Left lung (tissue), 10 donors: Measurements from ENCODE around the gene TICRR. TPM values are rescaled to one million over a fixed set of nuclear protein-coding genes. Genes with fewer than 3 reads are reported as not detected.

Experiments used
- ATAC-seq: fragments of 200-7000 bp; cut with Tn5 transposase; one replicate; pipeline ENCODE4 v1.9.1; 2020; ENCODE audit warnings: moderate library complexity
- DNase-seq, 4 donors: peaks; one replicate each; pipeline ENCODE4 v3.0.0-alpha.2; 2013 to 2020
- H3K27ac ChIP-seq, 2 donors: fragments of 200-600 bp; sonication (generic) in 1 of 2; one replicate each; pipeline versions ENCODE4 v1.5.0 to v1.8.0; 2020 to 2021
- H3K27me3 ChIP-seq, 2 donors: fragments of 200-600 bp; sonication (generic) in 1 of 2; one replicate each; pipeline versions ENCODE4 v1.5.0 to v1.8.0; 2020 to 2021
- H3K36me3 ChIP-seq, 2 donors: fragments of 200-600 bp; sonication (generic) in 1 of 2; one replicate each; pipeline versions ENCODE4 v1.5.0 to v1.8.0; 2020 to 2021
- H3K4me1 ChIP-seq, 2 donors: fragments of 200-600 bp; one replicate each; pipeline ENCODE4 v1.8.0; 2021
- H3K4me3 ChIP-seq, 2 donors: fragments of 200-600 bp; sonication (generic) in 1 of 2; one replicate each; pipeline versions ENCODE4 v1.5.0 to v1.8.0; 2020 to 2021; ENCODE audit warnings: mild to moderate bottlenecking in 1 of 2
- H3K9me3 ChIP-seq, 2 donors: fragments of 200-600 bp; sonication (generic) in 1 of 2; one replicate each; pipeline versions ENCODE4 v1.5.0 to v1.8.0; 2020 to 2021
- CTCF ChIP-seq, 2 donors: fragments of 200-600 bp; sonication (generic) in 1 of 2; IDR thresholded peaks; one replicate each; pipeline versions ENCODE4 v1.5.0 to v1.8.0; 2021; ENCODE audit warnings: antibody characterized with exemption in 2 of 2
- intact Hi-C, 2 donors: fragments of 100-400 bp; cut with DNase I; formaldehyde crosslinking; loops; one replicate each; pipeline versions ENCODE4 v1.11.2 to v1.14.2; 2022
- polyA plus RNA-seq, 6 donors: library from polyadenylated mRNA; unstranded; fragments of 120-200 nt; gene quantifications; one replicate each; pipeline ENCODE4 v1.2.1, GENCODE V29; 2013; ENCODE audit not compliant: insufficient read length in 6 of 6
- total RNA-seq, 2 donors: library from RNA; stranded (reverse); fragmentation: NEBNext Ultra II Directional; extraction: Animal tissue kit (Norgen Biotek cat#: 25700); gene quantifications; one replicate each; pipeline ENCODE4 v1.2.1, GENCODE V29; 2021
- donor health status: DM: no; HTN: yes; CAD: no.
- donor health status: DM: no; HTN: no; CAD: no.

Gene TICRR
- total and polyA plus RNA-seq, 8 donors = 1.7 to 17.7 (median 10.2) TPM

- H3K27me3 ChIP-seq = no peaks in the 10 kb centered on the region
- DNase-seq (no peak), ATAC-seq (no peak)
- intact Hi-C loops = no loop called here
- TF ChIP-seq CTCF (IDR thresholded peaks at IDR 0.05) = no peak
- H3K36me3 ChIP-seq = no peaks in the 10 kb centered on the region
- no peaks in the 10 kb centered on the region for H3K4me1 ChIP-seq
- no peak overlapping the region for H3K27ac ChIP-seq
- H3K9me3 ChIP-seq = no peaks in the 10 kb centered on the region
- no peak overlapping the region for H3K4me3 ChIP-seq
Measured at GRCh38 chr15:89530976-89531375, 44.3 kb upstream of the TICRR start.

DNA sequence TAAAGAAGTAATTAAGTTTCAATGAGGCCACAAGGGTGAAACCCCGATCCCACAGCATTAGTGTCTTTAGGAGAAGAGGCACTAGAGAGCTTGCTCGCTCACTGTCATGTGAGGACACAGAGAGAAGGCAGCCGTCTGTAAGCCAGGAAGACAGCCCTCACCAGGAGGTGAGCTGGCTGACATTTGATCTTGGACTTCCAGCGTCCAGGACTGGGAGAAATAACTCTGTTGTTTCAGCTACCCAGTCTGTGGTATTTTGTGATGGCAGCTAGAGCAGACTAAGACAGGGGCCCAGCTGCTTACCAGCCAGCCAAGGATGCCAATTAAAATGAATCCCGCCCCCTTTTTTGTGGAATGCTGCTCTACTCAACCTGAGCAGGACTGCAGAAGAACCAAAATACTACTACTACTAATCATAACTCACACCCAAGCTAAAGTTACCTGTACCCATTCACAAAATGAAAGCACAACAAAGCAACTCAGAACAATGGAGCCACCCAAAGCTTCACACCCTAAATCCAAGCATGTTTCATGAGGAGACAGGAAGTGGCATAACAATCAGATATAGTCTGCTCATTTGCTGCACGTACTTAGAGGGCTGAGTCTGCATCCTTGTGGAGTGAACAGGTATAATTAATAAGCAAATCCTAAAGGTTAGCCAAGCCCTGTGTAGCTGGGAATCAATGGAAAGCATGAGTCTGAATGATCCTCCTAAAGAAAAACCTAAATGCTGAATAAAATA, 43.3 kb upstream of the TICRR start:
- DNase-seq (no peak), ATAC-seq (no peak)
- Histone ChIP-seq H3K4me1 (no peaks in the 10 kb centered on the region), H3K27ac (no peak overlapping the region), H3K9me3 (no peaks in the 10 kb centered on the region), H3K4me3 (no peak overlapping the region), H3K27me3 (no peaks in the 10 kb centered on the region), H3K36me3 (no peaks in the 10 kb centered on the region)
- intact Hi-C loops = no loop called here
- no peak for TF ChIP-seq CTCF (IDR thresholded peaks at IDR 0.05)

DNA sequence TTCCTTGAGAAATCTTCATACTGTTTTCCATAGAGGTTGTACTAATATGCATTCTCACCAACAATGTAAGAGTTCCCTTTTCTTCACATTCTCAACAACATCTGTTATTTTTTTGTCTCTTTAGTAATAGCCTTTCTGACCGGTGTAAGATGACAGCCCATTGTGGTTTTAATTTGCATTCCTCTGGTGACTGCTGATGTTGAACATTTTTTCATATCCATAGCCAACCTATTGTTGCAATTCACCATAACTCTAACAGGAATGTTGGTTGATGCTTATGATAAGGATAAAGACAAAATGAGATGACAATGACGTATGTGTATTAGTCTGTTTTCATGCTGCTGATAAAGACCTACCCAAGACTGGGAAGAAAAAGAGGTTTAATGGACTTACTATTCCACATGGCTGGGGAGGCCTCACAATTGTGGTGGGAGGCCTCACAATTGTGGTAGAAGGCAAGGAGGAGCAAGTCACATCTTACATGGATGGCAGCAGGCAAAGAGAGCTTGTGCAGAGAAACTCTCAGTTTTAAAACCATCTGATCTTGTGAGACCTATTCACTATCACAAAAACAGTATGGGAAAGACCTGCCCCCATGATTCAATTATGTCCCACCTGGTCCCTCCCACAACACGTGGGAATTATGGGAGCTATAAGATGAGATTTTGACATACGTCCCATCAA, 41.3 kb upstream of the TICRR start:
- H3K27ac ChIP-seq = no peak overlapping the region
- no peaks in the 10 kb centered on the region for H3K4me1 ChIP-seq
- no peak for TF ChIP-seq CTCF (IDR thresholded peaks at IDR 0.05)
- peaks cover 0 to 12% of the 10 kb centered on the region in 2 donors for H3K9me3 ChIP-seq
- H3K27me3 ChIP-seq = no peaks in the 10 kb centered on the region
- H3K4me3 ChIP-seq = no peak overlapping the region
- ATAC-seq = no peak
- no peaks in the 10 kb centered on the region for H3K36me3 ChIP-seq
- no peak for DNase-seq
- intact Hi-C loops = no loop called here

DNA sequence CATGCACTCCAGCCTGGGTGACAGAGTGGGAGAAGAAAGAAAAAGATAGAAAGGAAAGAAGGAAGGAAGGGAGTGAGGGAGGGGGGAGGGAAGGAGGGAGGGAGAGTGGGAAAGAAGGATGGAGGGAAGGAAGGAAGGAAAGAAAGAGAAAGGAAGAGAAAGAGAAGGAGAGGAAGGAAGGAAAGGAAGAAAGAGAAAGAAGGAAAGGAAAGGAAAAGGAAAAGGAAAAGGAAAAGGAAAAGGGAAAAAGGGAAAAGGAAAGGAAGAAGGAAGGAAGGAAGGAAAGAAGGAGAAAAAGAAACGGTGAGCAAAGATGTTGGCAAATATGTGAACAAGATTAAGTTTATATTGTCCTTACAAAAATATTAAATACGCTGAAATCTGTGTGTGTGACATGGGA, 36.2 kb upstream of the TICRR start:
- no peak for TF ChIP-seq CTCF (IDR thresholded peaks at IDR 0.05)

DNA sequence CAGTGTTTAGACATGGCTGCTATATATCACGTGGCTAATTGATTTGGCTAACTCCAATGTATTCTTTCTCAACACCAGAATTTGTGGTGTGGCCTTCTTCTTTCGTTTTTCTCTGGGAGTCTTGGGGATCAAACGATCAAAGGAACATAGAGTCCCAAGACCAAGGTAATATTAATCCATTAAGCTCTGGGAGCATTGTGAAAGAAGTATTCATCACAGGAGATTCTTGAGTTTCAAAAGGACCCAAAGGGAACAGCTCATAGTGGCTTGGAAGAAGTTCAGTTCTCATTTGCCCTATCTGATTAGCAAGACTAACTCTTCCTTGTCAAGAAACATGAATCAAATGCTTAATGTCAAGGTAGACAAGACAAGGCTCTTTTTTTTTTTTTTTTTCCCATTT, 32.9 kb upstream of the TICRR start:
- Histone ChIP-seq H3K4me1 (no peaks in the 10 kb centered on the region), H3K4me3 (no peak overlapping the region), H3K36me3 (no peaks in the 10 kb centered on the region), H3K27me3 (peaks cover 0 to 22% of the 10 kb centered on the region in 2 donors), H3K9me3 (peaks cover 0 to 14% of the 10 kb centered on the region in 2 donors), H3K27ac (no peak overlapping the region)
- DNase-seq (no peak), ATAC-seq (no peak)
- intact Hi-C loops = no loop called here
- TF ChIP-seq CTCF (IDR thresholded peaks at IDR 0.05) = no peak

More for the DNA sequence above, 36.2 kb upstream of the TICRR start:
- intact Hi-C loops = no loop called here
- ATAC-seq = no peak
- H3K4me3 ChIP-seq = no peak overlapping the region
- DNase-seq = no peak
- no peaks in the 10 kb centered on the region for H3K36me3 ChIP-seq
- no peaks in the 10 kb centered on the region for H3K4me1 ChIP-seq
- H3K27ac ChIP-seq = no peak overlapping the region
- H3K9me3 ChIP-seq = peaks cover 0 to 15% of the 10 kb centered on the region in 2 donors
- peaks cover 0 to 22% of the 10 kb centered on the region in 2 donors for H3K27me3 ChIP-seq
